Psoas muscle (tissue), 8 donors: ENCODE results near the gene RBP5. TPM values are rescaled to one million over a fixed set of nuclear protein-coding genes. Genes with fewer than 3 reads are reported as not detected.

Experiments used
- ATAC-seq, 4 donors: fragments of 200-7000 bp; cut with Tn5 transposase; one replicate each; pipeline ENCODE4 v1.9.1; 2020; ENCODE audit warnings: moderate library complexity in 3 of 4, mild to moderate bottlenecking in 2 of 4
- DNase-seq, 2 donors: peaks; one replicate each; pipeline ENCODE4 v3.0.0-alpha.2; 2020
- H3K27ac ChIP-seq: fragments of 200-600 bp; one replicate; pipeline ENCODE4 v1.8.0; 2022
- H3K27me3 ChIP-seq, 3 donors: fragments of 200-600 bp in 1 of 3; one replicate each; pipeline versions ENCODE4 v1.6.1 to v1.8.0; 2013 to 2022; ENCODE audit warnings: low read length in 2 of 3, mild to moderate bottlenecking in 2 of 3, moderate library complexity in 1 of 3; ENCODE audit not compliant: insufficient read depth in 3 of 3
- H3K36me3 ChIP-seq, 2 donors: fragments of 200-600 bp in 1 of 2; one replicate each; pipeline versions ENCODE4 v1.6.1 to v1.8.0; 2013 to 2022; ENCODE audit warnings: low read depth in 1 of 2, mild to moderate bottlenecking in 1 of 2, moderate library complexity in 1 of 2; ENCODE audit not compliant: insufficient read depth in 1 of 2
- H3K4me1 ChIP-seq: fragments of 200-600 bp; one replicate; pipeline ENCODE4 v1.8.0; 2022
- H3K4me3 ChIP-seq: fragments of 200-600 bp; one replicate; pipeline ENCODE4 v1.8.0; 2022; ENCODE audit warnings: mild to moderate bottlenecking
- H3K9me3 ChIP-seq: fragments of 200-600 bp; one replicate; pipeline ENCODE4 v1.8.0; 2022
- WGBS, 3 donors: extraction: QIAGEN DNeasy Blood & Tissue Kit; methylation state at CpG; one replicate each; pipeline versions ENCODE4 v1.1.6 to v1.1.7; 2013; 5-methylcytosine and 5-hydroxymethylcytosine counted together
- intact Hi-C, 2 donors: fragments of 100-400 bp; cut with DNase I; formaldehyde crosslinking; loops; one replicate each; pipeline versions ENCODE4 v1.11.0 to v1.14.2; 2022
- polyA plus RNA-seq, 3 donors: library from polyadenylated mRNA; stranded (reverse); fragments of 200-250 nt; gene quantifications; one replicate each; pipeline ENCODE4 v1.2.3, GENCODE V29; 2013
- total RNA-seq, 4 donors: library from RNA; stranded (reverse); fragmentation: NEBNext Ultra II Directional in 2 of 4; extraction: Animal tissue kit (Norgen Biotek cat#: 25700) in 2 of 4; gene quantifications; one replicate each; pipeline versions ENCODE4 v1.2.1 to v1.2.4, GENCODE V29; 2021 to 2023
- TF ChIP-seq, protein P1 (sequence below): fragments of 200-600 bp; IDR thresholded peaks from one replicate; pipeline ENCODE4 v1.8.0; 2022; ENCODE audit warnings: antibody characterized with exemption
- donor health status: healthy with polysubstance abuse.
- donor health status: DM: no; HTN: no; CAD: no; lungs with moderate emphysema.
- donor health status: Bipolar disorder and iron deficiency.
- donor health status: healthy.
- donor health status: DM: yes; HTN: yes; CAD: no.
- donor health status: DM: no; HTN: no; CAD: no.
- donor health status: DM: no; HTN: no; CAD: no.
- donor health status: DM: yes; HTN: yes; CAD: no.

The RBP5 gene
- total and polyA plus RNA-seq, 7 donors, result 0.18 to 1.4 (median 0.61) TPM; not detected in 2

DNA sequence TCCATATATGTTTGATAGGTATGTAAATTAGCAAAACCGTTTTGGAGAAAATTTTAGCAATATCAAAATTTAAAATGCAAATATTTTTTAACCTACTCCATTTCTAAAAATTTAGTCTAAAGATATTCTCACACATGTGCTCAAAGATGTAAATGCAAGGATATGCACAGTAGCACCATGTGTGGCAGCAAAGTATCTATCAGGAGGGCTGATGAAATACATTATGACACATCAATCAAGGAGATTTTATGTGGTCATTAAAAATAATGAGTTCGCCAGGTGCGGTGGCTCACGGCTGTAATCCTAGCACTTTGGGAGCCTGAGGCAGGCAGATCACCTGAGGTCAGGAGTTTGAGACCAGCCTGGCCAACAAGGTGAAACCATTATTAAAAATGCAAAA lies 28.4 kb downstream of the RBP5 start:
- Histone ChIP-seq H3K27ac (no peak overlapping the region), H3K4me1 (peaks cover 9% of the 10 kb centered on the region), H3K4me3 (no peak overlapping the region), H3K9me3 (no peaks in the 10 kb centered on the region), H3K27me3 (no peaks in the 10 kb centered on the region), H3K36me3 (peaks cover 0 to 54% of the 10 kb centered on the region in 2 donors)
- intact Hi-C loops, result no loop called here
- TF ChIP-seq, protein P1, sequence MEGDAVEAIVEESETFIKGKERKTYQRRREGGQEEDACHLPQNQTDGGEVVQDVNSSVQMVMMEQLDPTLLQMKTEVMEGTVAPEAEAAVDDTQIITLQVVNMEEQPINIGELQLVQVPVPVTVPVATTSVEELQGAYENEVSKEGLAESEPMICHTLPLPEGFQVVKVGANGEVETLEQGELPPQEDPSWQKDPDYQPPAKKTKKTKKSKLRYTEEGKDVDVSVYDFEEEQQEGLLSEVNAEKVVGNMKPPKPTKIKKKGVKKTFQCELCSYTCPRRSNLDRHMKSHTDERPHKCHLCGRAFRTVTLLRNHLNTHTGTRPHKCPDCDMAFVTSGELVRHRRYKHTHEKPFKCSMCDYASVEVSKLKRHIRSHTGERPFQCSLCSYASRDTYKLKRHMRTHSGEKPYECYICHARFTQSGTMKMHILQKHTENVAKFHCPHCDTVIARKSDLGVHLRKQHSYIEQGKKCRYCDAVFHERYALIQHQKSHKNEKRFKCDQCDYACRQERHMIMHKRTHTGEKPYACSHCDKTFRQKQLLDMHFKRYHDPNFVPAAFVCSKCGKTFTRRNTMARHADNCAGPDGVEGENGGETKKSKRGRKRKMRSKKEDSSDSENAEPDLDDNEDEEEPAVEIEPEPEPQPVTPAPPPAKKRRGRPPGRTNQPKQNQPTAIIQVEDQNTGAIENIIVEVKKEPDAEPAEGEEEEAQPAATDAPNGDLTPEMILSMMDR, result no peak
- WGBS, 3 donors, result 67 to 87% (median 83%) methylated on average over 4 of the region's 4 CpGs
- no peak for DNase-seq
- no peak for ATAC-seq

DNA sequence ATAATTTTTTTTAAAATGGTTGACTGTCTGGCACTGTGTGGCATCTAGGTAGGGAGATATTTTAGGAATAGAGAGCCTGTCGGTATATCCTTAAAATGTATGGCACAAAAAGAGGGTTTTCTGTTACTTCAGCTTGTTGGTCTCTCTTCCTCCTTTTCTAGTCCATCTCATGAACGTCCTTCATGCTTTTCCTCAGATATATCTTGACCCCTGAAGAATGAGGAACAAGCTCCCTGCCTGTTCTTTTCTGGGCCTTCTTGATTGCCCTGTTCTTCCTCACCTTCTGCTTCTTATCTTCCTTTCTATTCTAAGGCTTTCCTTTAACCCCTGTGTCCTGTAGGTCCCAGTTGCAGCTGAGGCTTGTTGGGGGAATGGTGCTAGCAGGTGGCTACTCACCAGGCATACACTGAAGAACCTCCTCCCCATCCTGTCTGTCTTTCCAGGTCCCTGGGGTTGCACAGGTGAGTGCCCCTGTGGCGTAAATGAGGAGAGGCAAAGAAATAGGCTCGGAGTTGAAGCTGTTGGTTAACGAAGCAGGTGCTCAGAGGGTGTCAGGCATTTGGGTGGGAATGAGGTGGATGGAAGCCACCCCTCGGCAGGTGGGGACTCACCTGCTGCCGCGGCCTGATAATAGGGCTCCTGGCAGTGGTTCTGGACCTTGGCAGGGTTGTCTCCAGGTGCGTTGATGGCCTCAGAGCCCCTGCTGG lies 29.2 kb downstream of the RBP5 start:
- H3K27ac ChIP-seq, result no peak overlapping the region
- peaks cover 9% of the 10 kb centered on the region for H3K4me1 ChIP-seq
- H3K4me3 ChIP-seq, result no peak overlapping the region
- TF ChIP-seq, protein P1, result no peak
- H3K27me3 ChIP-seq, result no peaks in the 10 kb centered on the region
- WGBS, 3 donors, result 91 to 92% (median 92%) methylated on average over 9 of the region's 9 CpGs
- no peak for ATAC-seq
- H3K9me3 ChIP-seq, result no peaks in the 10 kb centered on the region
- intact Hi-C loops, result no loop called here
- no peak for DNase-seq
- peaks cover 0 to 48% of the 10 kb centered on the region in 2 donors for H3K36me3 ChIP-seq

DNA sequence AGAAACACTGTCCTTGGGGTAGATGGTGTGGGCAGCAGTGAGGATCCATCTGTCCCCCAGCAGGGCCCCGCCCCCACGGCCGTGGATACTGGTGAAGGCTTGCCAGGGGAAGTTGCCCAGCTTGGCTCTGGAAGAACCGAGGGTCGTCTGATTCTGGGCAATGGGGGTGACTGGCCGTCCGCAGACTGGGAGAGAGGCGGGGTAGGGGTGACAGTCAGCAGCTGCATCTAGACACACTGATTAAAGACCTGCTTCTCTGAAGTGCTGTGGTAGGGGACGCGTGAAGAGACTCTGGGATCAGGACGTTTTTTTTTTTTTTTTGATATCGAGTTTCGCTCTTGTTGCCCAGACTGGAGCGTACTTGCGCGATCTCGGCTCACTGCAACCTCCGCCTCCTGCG lies 31.7 kb downstream of the RBP5 start:
- Histone ChIP-seq H3K27me3 (no peaks in the 10 kb centered on the region), H3K4me3 (peak overlapping the region; percentile 44), H3K36me3 (peaks cover 0 to 30% of the 10 kb centered on the region in 2 donors), H3K27ac (no peak overlapping the region), H3K9me3 (no peaks in the 10 kb centered on the region), H3K4me1 (peaks cover 12% of the 10 kb centered on the region)
- peak in 1 of 2 donors; percentile 61 for DNase-seq
- WGBS, 3 donors, result 26 to 39% (median 33%) methylated on average over 19 of the region's 19 CpGs
- peak; percentile 27 to 70 (median 51) for ATAC-seq
- intact Hi-C loops, result no loop called here
- TF ChIP-seq, protein P1, result no peak

DNA sequence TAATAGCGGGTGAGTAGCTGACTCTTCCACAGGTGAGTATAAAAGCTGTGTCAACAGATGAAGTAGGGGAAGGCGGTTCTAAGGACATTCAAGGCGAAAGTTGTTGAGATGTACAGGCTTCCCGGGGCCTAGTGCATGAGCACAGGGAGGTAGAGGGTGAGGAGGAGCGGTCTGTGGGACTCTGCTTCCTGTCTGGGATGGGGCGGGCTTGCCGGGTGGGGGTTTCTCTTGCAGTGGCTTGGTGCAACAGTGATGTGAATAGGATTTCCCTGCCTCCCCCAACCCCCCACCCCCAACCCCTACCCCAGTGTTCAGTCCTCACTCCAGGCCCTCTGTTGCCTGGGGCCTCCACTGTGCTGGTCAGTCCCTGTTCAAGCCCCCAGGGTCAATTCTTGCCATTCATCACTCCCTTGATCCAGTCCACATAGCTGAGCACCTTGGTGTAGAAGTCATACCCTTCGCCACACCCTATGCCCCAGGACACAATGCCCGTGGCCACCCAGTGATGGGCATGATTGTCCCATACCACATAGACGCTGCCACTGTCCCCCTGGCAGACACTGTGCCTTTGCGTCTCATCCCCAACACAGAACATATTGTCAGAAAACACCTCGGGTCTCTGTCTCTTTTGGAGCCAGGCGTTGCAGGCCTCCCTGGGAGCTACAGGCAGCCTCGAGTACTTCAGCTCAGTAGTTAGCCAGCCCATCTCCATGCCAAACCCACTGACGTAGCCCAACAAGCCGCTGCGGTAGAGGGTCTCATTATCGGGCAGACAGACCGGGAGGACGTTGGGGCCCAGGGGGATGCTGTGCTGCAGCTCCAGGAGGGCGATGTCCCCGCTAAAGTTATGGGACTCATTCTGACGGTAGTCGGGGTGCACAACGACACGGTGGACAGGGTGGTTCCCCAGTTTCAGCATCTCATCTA lies 32.4 kb downstream of the RBP5 start:
- DNase-seq (no peak), ATAC-seq (peak in 2 of 4 donors; percentile 7 to 18)
- Histone ChIP-seq H3K27ac (no peak overlapping the region), H3K4me1 (peaks cover 15% of the 10 kb centered on the region), H3K4me3 (peak overlapping the region; percentile 44), H3K36me3 (peaks cover 0 to 24% of the 10 kb centered on the region in 2 donors), H3K9me3 (no peaks in the 10 kb centered on the region), H3K27me3 (no peaks in the 10 kb centered on the region)
- intact Hi-C loops, result no loop called here
- TF ChIP-seq, protein P1, result no peak
- WGBS, 3 donors, result 65 to 76% (median 67%) methylated on average over 26 of the region's 26 CpGs
